Measurements from ENCODE around the gene ARSG.
A peak's percentile ranks its signal among the peaks of the same experiment; 100 is the strongest.
"Not testable (repeated sequence)": the region's sequence is repeated elsewhere in the genome, so short reads cannot be mapped to it uniquely, and the experiment has no call there.

The ARSG gene

GRCh38 chr17:68413597-68414560 is 122.6 kb downstream of the ARSG start:
- not testable (repeated sequence) for H3F3A ChIP-seq (ENCODE audit: insufficient read depth); H3K9me2 ChIP-seq (replicated peaks; ENCODE audit: insufficient read depth, low read length); H4K20me1 ChIP-seq (ENCODE audit: low read depth, low read length); H3K27me3 ChIP-seq (ENCODE audit: low read length); H3K9ac ChIP-seq (ENCODE audit: low read length); H3K27ac ChIP-seq (ENCODE audit: low read depth, low read length); H3K4me3 ChIP-seq (ENCODE audit: insufficient read depth, low read length, poor library complexity, severe bottlenecking); H3K36me3 ChIP-seq (ENCODE audit: low read length); H3K9me3 ChIP-seq (ENCODE audit: insufficient read depth, low read length); H2AFZ ChIP-seq (ENCODE audit: low read depth, low read length, severe bottlenecking); H3K79me2 ChIP-seq (ENCODE audit: insufficient read depth, low read length)
- H3K4me2 ChIP-seq (ENCODE audit: low read depth, low read length, poor library complexity, severe bottlenecking) = peak overlapping the region; percentile 45

- H3K27ac ChIP-seq (ENCODE audit: low read depth, low read length); H3K9me3 ChIP-seq (ENCODE audit: insufficient read depth, low read length); H3F3A ChIP-seq (ENCODE audit: insufficient read depth); H3K79me2 ChIP-seq (ENCODE audit: insufficient read depth, low read length); H3K27me3 ChIP-seq (ENCODE audit: low read length); H2AFZ ChIP-seq (ENCODE audit: low read depth, low read length, severe bottlenecking); H4K20me1 ChIP-seq (ENCODE audit: low read depth, low read length); H3K4me2 ChIP-seq (ENCODE audit: low read depth, low read length, poor library complexity, severe bottlenecking); H3K4me3 ChIP-seq (ENCODE audit: insufficient read depth, low read length, poor library complexity, severe bottlenecking); H3K9me2 ChIP-seq (replicated peaks; ENCODE audit: insufficient read depth, low read length); H3K9ac ChIP-seq (ENCODE audit: low read length); H3K36me3 ChIP-seq (ENCODE audit: low read length): not testable (repeated sequence)
Observed at GRCh38 chr17:68414901-68415300, 123.6 kb downstream of the ARSG start.

DNA sequence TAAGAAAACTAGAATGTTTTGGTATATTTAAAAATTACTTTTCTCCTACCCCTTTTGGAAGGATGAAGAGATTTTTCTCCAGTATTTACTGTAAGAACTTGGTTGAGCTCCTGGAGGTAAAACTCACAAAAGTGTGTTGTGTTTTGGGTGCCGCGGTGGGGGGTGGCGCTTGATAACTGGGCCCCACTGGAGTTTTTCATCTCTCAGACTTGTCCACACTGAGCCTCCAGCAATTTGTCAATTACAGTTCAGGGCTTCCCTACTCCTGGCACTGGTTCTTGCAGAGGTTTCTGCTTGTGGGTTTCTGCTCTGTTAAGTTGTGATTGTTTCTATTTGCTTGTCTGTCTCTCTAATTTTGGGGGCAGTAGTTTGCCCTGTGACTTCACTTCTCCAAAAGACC is 126.0 kb downstream of the ARSG start:
- no peak overlapping the region for H2AFZ ChIP-seq (ENCODE audit: low read depth, low read length, severe bottlenecking)
- no peak overlapping the region for H3K9ac ChIP-seq (ENCODE audit: low read length)
- no peaks in the 10 kb centered on the region for H3K9me2 ChIP-seq (replicated peaks; ENCODE audit: insufficient read depth, low read length)
- H3K27me3 ChIP-seq (ENCODE audit: low read length) = no peaks in the 10 kb centered on the region
- H3F3A ChIP-seq (ENCODE audit: insufficient read depth) = no peaks in the 10 kb centered on the region
- no peaks in the 10 kb centered on the region for H3K9me3 ChIP-seq (ENCODE audit: insufficient read depth, low read length)
- H3K79me2 ChIP-seq (ENCODE audit: insufficient read depth, low read length) = no peaks in the 10 kb centered on the region
- H3K27ac ChIP-seq (ENCODE audit: low read depth, low read length) = no peak overlapping the region
- no peak for TF ChIP-seq EZH2phosphoT487 (conservative IDR thresholded peaks at IDR 0.05; ENCODE audit: low read length)
- no peak for TF ChIP-seq CTCF (IDR thresholded peaks at IDR 0.05; ENCODE audit: insufficient read depth, low read length, poor library complexity, severe bottlenecking)
- no peak overlapping the region for H3K4me3 ChIP-seq (ENCODE audit: insufficient read depth, low read length, poor library complexity, severe bottlenecking)
- H4K20me1 ChIP-seq (ENCODE audit: low read depth, low read length) = no peaks in the 10 kb centered on the region
- no peak overlapping the region for H3K4me2 ChIP-seq (ENCODE audit: low read depth, low read length, poor library complexity, severe bottlenecking)
- no peaks in the 10 kb centered on the region for H3K36me3 ChIP-seq (ENCODE audit: low read length)

GRCh38 chr17:68418876-68419275 is 127.6 kb downstream of the ARSG start:
- Histone ChIP-seq H3K9me3 (ENCODE audit: insufficient read depth, low read length) (no peaks in the 10 kb centered on the region), H2AFZ (ENCODE audit: low read depth, low read length, severe bottlenecking) (no peak overlapping the region), H3K36me3 (ENCODE audit: low read length) (no peaks in the 10 kb centered on the region), H3K4me2 (ENCODE audit: low read depth, low read length, poor library complexity, severe bottlenecking) (no peak overlapping the region), H3K4me3 (ENCODE audit: insufficient read depth, low read length, poor library complexity, severe bottlenecking) (no peak overlapping the region), H3K9ac (ENCODE audit: low read length) (no peak overlapping the region), H3K79me2 (ENCODE audit: insufficient read depth, low read length) (no peaks in the 10 kb centered on the region), H4K20me1 (ENCODE audit: low read depth, low read length) (no peaks in the 10 kb centered on the region), H3F3A (ENCODE audit: insufficient read depth) (no peaks in the 10 kb centered on the region), H3K9me2 (replicated peaks; ENCODE audit: insufficient read depth, low read length) (no peaks in the 10 kb centered on the region), H3K27me3 (ENCODE audit: low read length) (no peaks in the 10 kb centered on the region), H3K27ac (ENCODE audit: low read depth, low read length) (no peak overlapping the region)
- TF ChIP-seq CTCF (IDR thresholded peaks at IDR 0.05; ENCODE audit: insufficient read depth, low read length, poor library complexity, severe bottlenecking) = no peak
- TF ChIP-seq EZH2phosphoT487 (conservative IDR thresholded peaks at IDR 0.05; ENCODE audit: low read length) = no peak

Measured in SU-DHL-6 (cell line).